Measurements from ENCODE around the gene CLRN3.

Gene CLRN3

DNA sequence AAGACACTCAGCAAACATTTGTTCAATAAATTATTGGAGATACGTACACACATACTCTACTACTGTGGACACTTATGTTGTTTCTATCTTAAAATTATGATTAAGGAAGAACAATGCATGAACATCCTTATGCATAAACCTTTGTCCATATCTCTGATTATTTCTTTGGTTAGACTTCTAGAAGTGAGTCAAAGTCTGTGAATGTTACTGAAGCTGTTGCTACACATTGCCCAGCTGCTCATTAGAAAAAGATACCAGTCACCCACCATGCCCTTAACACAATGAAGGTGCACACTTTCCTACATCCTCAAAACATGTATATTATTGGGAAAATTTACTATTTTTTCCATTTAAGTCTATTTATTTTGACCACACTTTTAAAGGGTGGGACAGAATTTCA is 1.4 kb upstream of the CLRN3 start:
- no peak for DNase-seq

DNA sequence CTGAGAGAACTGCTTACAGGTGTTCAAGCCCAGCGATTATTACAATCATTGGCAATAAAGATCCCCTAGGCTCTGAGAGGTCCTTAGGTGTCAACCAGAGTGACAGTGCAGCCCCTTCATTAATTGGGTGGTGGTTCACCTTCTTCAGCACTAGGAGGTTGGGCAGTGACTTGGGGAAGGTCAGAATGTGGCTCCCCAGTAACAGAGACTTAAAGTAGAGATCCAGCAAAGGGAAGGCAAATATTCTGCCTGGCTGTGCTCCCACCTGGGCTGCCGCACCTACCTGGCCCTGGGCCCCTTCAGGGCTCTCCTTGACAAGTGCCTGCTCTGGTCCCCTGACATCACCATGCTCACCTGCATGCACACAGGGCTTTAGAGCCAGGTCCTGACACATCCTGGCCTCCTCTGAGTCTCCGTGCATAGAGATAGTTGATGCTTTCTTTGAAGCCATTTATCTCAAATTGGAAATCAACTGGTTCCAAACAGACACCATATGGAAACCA is 1.9 kb downstream of the CLRN3 start:
- DNase-seq, result no peak

DNA sequence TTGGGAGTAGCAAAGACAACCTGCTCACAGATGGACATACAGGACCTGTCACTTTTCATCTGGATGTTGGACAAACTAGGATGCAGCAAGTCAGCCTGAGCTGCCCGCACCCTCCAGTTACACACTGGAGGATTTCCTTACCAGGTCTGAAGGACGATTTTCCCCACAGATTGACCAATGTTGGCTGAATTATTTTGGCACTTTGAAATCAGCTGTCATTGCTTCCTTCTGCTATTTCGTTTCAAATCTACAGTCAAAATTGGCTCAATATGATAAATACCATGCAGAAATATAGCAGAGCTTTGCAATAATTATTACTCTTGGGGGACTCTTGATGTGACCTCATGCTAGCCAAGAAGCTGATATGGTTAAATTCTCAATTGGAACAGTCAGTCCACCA is 2.5 kb downstream of the CLRN3 start:
- DNase-seq, result no peak

DNA sequence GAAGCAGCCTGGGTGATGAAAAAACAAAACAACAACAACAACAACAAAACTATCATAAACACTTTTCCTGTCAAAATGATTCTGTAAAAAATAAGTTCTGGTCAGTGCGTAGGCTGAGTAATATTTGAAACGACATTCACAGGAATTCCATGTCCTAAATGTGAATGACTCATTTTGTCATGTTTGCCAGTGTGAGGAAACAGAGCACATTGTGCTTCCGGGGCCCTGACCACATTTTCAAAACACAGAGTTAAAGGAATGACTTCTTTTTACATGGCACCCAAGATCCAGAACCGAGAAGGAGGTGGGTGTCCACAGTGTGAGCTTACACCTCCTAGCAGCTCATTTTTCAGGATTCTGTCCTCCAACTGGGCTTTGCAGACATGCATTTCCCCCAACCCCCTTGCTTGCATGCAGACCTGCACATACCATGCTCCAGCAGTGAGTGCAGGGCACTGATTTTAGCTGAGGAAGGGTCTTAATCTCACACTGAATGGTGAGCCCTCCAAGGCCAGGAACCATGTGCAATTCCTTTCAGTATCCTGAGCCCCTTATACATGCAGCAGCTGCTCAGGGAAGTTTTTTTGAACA is 3.0 kb downstream of the CLRN3 start:
- no peak for DNase-seq

DNA sequence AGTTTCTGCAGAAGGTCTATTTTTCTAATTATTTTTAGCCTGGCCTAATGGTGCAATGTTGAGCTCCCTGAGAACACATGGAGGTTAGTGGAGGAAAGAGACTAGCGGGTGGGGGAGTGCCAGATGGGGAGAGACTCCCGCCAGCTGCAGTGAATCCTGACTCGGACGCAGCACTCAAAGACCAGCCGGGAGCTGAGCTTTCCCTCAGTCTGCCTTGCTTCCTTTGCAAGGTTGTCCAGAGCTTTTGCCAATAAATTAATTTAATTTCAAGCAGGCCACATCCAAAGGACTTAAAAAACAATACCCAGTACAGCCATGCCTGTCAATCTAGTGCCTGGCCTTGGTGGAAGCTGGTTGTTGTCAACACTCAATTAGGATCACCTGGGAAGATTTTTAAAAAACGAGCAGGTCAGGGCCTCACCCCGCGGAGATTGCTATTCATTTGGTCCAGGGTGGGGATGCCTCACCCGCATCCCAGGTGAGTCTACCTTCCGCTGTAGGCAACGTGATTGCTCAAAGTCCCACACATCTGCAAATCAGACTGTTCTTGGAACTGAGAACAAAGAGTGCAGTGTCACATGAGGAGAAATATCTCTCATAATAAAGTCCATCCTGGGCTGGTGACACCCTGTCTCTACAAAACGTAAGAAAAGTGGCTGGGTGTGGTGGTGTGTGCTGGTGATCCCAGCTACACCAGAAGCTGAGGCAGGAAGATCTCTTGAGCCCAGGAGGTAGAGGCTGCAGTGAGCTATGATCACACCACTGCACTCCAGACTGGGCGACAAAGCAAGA is 4.0 kb downstream of the CLRN3 start:
- DNase-seq, result no peak

DNA sequence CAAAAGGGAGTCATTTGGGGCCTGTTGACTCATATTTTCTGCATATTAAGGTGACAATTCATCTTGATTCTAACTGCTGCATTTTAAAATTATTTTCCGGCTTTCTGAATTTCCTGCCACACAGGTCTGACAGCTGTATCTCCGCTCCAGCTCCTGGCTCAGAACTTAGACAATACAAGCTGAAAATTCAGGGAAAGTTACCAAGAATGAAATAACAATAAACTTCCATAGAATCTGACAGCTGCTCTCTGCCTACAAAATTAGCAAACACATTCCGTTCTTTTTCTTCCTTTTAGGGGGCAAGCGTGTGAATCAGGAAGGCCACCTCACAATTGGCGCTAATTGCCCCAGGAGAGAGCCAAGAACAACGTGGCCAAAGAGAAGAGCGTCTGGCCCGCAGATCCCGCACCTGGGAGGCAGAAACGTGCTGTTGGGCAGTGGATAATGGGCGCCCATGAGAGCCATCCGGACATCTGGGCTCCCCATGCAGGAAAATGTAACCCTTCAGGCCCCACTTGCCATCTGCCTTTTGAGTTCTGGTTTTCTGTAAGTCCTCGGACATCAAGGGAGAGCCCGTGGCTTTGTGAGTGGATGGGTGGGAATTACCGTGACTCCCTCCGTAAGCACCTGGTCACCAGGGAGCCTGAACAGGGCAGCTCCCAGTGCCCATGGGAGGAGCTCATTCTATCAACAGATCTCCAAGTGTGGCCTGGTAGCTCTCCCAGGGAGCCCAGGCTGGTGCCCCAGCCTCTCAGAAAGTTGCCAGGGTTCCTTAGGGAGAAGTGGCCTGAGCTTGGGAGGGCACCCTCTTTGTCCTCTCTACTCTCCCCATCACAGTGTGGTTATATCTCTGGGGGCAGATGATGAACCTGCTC is 5.0 kb downstream of the CLRN3 start:
- no peak for DNase-seq

DNA sequence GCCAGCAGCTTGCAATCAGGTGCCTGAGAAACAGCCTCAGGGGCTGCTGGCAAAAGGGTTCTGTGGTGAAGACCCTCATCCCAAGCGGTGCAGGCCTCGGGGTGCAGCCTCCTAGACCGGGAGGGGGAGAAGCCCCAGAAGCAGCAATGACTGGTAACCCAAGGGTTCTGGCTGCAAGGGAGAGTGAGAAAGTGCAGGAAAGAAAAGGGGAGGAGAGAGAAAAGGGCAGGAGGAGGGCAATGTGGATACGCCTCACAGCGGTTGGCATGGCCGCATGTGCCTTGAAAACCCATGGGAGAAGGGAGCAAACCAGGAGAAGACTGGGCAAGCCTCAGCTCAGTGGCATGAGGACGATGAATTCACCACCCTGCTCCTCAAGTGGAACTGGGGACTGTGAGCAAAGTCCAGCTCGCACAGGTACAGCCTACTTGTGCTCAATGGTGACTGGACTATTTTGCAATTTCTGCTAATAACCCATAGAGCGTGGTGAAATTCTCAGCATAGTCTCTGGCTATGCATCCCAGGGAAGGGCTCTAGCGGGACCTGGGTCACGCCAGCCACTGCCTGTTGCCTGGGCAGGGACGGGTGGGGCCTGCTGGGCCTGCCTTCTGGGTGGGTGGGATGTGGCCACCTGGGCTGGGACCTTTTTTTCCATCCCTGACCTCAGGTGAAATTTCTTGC is 6.2 kb downstream of the CLRN3 start:
- no peak for DNase-seq

DNA sequence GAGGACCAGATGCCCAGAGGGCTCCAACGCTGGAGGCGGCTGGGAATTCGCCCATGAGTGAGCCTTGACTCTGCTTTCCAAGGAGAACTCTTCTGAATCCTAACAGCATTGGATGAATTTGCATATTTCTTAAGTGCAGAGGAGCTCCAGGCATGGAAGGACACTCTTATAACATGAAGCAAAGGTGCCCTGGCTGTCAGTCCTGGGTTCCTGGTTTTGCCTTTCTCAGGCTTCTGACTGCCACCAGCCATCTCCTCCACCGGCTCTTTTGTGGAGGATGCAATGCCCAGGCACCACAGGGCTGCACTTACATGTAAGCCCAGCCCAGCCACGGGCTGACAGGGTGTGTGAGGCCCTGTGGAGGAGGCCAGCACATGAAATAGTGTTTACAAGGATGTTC is 8.2 kb downstream of the CLRN3 start:
- DNase-seq, result no peak

DNA sequence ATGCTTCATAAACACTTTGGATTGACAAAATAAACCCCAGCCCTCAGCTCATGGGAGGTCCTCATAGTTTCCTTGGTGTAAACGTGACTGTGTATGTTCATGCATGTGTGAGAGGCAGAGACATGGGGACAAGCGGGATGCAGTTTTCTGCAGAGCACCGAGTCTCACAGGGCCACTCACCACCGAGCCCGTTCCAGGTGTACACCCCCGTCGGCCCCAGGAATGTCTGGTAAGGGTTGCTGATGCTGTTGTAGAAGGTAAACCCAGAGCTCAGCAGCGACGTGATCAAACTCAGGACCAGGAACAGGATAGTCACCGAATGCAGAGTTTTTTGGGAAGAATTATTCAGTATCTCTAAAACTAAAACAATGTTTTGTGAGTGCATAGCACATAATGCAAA is 9.2 kb downstream of the CLRN3 start:
- no peak for DNase-seq

DNA sequence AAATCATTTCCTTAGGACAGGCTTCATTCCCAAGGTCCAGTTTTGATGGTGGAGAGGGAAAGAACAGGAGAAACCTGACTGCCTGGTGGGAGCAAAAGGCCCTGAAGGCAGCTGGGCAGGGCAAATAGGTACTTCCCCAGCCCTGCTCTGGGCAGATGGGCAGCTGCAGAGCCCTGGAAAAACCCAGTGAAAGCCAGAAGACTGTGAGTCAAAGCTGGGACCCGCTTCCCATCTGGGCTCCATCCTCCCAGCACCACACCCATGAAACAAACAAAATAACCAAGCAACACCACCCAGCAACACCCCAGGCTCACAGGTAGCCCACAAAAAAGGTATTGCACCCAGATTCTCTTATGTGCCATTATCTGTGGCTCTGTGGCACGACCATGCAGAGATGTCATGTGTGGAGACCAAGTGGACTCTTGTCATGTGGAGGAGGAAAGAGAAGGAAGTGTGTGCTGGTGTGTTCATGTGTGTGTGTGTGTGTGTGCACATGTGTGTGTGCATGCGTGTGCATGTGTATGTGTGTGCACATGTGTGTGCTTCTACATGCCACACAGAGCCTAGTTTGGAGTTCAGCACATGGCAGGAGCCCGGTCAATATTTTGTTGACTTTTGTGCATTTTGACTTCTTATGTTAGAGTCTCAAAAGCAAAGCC is 9.8 kb downstream of the CLRN3 start:
- DNase-seq, result no peak

DNA sequence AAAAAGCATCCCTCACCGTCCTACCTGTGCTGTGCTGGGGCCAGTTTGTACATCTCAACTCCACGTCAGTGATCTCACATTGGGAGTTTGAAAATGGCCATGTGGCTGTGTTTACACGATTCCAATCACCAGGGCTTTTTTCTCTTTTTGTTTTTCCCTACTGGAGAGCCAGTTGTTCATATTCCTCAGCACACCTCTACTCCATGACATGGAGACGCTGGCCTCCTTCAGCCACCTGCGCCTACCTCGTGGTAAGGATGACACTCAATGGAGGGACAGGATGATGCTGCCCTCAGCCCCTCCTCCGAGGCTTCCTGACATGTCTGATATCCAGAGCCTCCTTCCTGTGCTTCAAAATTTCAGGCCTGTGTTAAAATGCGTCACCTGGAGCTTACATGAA is 10.3 kb downstream of the CLRN3 start:
- no peak for DNase-seq

DNA sequence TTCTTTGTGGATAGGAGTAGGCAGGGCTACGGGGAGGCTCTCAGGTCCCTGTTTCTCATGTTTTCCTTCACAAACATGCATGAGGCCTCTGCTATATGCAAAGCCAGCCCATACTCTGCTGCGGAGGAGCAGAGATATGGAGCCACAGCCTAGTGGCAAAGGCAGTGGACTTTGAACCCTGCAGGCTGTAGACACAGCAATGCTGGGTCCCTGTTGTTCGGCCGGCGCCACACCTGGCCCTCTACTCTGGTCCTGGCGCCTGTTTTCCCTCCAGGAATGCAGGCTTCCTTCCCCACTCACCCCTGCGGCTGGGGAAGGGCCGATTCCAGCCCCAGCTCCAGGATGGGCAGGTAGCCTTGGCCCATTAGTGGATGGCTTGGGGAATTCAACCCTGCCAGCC is 11.5 kb downstream of the CLRN3 start:
- no peak for DNase-seq

DNA sequence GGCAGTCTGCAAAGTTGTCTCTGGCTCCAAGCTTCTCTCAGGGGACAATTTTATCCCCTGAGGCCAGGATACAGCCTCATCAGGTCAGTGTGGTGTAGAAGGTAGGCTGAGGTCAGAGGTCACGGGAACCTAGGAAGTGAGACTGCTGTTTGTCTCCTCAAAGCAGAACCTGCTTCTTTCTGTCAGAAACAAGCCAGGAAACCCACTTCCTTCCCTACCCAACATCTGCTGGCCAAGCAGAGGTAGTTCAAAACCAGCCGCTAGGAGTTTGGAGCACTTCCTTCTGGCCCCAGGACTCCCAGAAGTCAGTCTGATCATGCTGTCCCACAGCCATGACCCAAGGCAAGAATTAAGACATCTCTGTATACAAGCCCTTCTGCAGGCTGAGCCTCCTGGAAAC is 12.2 kb downstream of the CLRN3 start:
- no peak for DNase-seq

DNA sequence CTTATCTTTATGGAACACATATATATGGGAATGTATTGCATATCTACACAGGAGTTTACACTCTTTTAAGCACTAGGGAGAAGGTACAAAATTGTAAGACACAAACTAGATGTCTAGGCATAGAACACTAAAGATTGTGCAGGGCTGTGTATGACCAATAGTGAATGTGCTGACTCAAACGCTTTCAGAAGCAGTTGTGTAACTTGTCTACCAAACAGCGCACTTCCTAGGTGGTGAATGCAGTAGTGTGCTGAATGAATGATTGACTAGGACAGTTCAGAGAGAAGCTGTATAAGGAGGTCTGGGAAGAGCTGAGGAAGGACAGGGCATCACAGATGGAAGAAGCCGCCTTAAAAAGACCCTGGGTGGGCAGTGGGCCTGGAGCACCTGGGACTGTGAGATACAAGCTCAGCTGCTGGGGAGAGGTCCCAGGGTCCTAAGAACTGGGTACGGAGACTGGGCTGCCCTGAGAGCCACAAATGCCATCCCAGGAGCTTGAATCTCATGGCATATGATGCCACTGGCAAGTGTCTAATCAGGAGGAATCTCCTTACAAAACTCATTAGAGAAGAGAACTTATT is 14.2 kb downstream of the CLRN3 start:
- no peak for DNase-seq

DNA sequence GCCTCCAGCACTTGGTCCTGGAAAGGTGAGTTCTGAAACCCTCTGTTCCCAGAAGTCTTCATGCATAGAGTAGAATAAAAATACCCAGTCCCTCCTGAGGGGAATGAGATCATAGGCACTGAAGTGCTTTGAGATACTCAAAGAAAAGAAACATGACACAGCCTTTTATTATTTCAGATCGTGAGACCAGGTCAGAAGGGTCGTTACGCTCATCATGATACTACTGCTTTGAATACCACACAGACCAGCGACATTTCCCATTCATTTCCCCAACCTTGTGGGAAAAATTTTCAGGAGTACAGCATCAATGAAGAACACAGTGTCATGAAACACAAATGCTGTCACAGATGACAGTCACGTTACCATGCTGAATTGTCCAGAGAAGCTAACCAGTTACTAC is 15.0 kb downstream of the CLRN3 start:
- no peak for DNase-seq

DNA sequence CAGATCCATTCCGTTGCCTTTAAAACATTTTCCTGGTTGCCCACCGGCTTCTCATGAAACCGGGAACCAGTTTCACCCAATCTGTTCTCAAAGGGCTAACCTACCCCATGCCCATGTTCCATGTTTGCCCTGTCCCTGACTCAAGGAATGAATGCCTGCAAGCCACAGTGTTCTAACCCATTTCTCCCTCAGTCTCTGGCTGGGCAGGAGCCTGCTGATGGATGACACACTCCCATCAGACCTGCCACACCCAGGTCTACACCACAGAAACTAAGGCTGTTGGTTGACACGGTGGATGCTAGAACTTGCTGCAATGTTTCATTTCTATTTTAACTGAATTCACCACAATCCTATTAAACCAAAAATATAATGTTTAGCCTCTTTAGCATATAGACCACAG is 15.6 kb downstream of the CLRN3 start:
- no peak for DNase-seq

DNA sequence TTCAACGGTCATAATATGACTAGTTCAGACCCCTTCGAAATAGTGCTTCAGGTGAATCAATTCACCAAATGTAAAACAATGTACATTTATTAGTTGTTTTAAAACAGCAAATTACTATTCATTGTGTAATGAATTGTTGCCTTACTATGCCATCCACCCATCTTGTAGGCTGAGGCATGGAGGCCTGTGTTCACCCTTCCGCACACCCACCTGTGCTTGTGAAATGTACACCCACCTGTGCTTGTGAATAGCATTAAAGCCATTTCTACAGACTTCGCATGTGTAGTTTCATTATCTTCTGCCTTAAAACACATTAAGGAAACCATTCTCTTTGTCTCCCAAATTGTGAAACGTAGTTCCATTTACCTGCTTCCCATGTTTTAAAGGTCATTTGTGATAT is 16.8 kb downstream of the CLRN3 start:
- DNase-seq, result no peak

DNA sequence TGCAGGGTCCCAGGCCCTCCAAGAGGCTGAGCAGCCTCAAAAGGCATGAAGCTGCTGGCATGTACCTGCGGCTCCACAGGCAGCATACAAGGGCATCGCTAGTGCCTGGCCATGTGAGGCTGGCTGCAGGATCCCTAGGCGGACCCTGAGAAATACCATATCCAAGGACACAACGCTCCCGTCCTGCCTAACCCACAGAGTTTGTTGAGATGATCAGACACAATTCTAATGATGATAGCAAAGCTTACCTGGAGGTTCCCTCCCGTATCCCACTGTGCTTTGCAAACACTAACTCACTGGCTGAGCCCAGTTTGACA is 17.3 kb downstream of the CLRN3 start:
- no peak for DNase-seq

DNA sequence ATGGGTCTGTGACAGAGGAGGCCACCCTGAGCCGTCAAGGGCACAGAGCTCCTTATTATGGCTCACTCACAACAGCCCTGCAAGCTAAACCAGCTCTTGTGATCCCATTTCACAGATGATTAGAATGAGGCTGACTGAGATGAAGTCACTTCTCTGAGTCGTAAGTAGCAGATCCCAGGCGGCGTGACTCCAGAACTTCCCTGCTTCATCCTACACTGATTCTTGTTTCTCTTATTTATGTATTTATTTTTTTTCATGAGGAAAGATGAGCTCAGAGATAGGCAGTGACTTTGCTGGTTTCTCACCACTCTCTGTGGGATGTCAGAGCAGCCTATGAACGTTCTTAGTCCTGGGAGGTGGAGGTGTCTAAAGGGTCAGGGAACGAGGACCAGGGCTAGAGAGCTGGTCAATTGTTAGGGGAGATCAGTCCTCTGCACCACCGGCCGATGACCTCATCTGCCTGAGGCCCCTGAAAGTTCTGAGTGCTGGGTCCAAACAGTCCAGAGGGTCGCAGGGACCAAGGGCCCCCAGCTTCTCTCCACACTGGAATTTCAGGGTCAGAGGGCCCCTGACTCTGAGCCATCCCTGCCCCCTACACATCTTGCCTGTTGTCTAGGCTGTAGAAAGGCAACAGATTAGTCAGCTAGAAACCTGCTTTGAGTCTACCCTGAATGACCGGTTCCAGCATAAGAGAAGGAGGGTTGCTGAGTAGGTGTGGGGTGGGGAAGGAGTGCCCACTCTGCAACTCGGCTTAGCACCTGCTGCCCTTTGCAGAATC is 17.9 kb downstream of the CLRN3 start:
- no peak for DNase-seq

DNA sequence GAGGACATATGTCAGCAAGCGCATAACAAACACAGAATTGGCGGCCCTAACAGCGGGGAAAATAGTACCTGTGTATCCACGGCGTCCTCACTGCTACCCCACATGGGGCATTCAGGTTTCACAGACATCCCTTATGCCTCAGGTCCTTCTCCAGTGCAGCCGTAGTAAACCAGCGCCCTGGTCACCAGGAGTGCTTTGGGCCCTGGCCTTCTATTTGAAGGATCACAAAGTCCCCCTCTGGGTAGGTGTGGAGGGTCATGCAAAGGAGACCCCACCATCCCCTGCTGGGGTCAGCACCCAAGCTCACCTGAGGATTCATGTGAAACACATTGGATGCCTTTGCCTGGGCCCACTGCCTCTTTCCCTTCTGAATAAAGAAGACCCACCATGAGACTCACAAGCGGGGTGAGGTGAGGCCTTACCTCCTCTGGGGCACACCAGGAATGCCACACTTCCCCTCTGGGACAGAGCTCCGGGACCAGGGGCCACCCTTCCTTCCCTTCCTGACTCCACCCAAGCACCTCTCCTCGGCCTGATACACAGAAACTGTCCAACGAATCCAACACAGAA is 18.8 kb downstream of the CLRN3 start:
- no peak for DNase-seq

Measured in stimulated activated CD4-positive, alpha-beta T cell treated with anti-CD3 and anti-CD28 coated beads, Interleukin-4, amount 100 ng/mL, for 4 hours (primary cell).